Measurements from ENCODE around the gene GARIN1A.

- no peak for TF ChIP-seq CTCF (IDR thresholded peaks at IDR 0.05)
- no peak for TF ChIP-seq EZH2 (IDR thresholded peaks at IDR 0.05; ENCODE audit: borderline replicate concordance, insufficient read depth, low read depth, low read length, poor library complexity, severe bottlenecking)
Observed at GRCh38 chr7:128665057-128665456, 7.0 kb upstream of the GARIN1A start.
